Naive thymus-derived CD4-positive, alpha-beta T cell (primary cell): ENCODE results near the gene STX4. TPM values are rescaled to one million over a fixed set of nuclear protein-coding genes. Genes with fewer than 3 reads are reported as not detected.

ENCODE experiments used
- ATAC-seq: fragments of 150-1000 bp; cut with Tn5 transposase; 2 replicates; pipeline ENCODE4 v1.10.0; 2021; ENCODE audit warnings: mild to moderate bottlenecking, moderate library complexity
- CTCF ChIA-PET: fragments of 350-600 bp; sonication (Branson Sonifier 250); formaldehyde crosslinking; loops from one replicate; lab custom pipeline; 2021; ENCODE audit warnings: antibody characterized with exemption; lab: Charles Lee
- POLR2A ChIA-PET: fragments of 350-600 bp; sonication (Branson Sonifier 250); formaldehyde crosslinking; loops from one replicate; lab custom pipeline; 2021; ENCODE audit warnings: antibody characterized with exemption, inconsistent platforms; lab: Charles Lee
- DNase-seq, 9 donors: peaks; one replicate each; pipeline versions ENCODE4 v3.0.0 to v3.0.0-alpha.2; 2020 to 2022; ENCODE audit warnings: mixed read lengths in 1 of 9
- H3K27ac ChIP-seq: one replicate; pipeline ENCODE4 v1.7.0; 2013; ENCODE audit warnings: mild to moderate bottlenecking, low read depth, low read length, moderate library complexity
- H3K27me3 ChIP-seq, 2 donors: one replicate each; pipeline ENCODE4 v1.7.0; 2013; ENCODE audit warnings: low read length in 2 of 2, mild to moderate bottlenecking in 2 of 2, moderate library complexity in 2 of 2; ENCODE audit not compliant: control insufficient read depth in 2 of 2, insufficient read depth in 2 of 2
- H3K36me3 ChIP-seq, 3 experiments: 1 replicate in 2 of 3; 2 replicates in 1 of 3; pipeline ENCODE4 v1.7.0; 2013; ENCODE audit warnings: low read length in 3 of 3, mild to moderate bottlenecking in 3 of 3, moderate library complexity in 1 of 3; ENCODE audit not compliant: insufficient read depth in 3 of 3, control insufficient read depth in 2 of 3
- H3K4me1 ChIP-seq, 2 donors: one replicate each; pipeline ENCODE4 v1.7.0; 2013; ENCODE audit warnings: low read length in 2 of 2, mild to moderate bottlenecking in 2 of 2, moderate library complexity in 1 of 2; ENCODE audit not compliant: control insufficient read depth in 2 of 2, insufficient read depth in 2 of 2
- H3K4me3 ChIP-seq: 2 replicates; pipeline ENCODE4 v1.7.0; 2013; ENCODE audit warnings: mild to moderate bottlenecking, low read length
- H3K9me3 ChIP-seq, 3 experiments: 1 replicate in 2 of 3; 2 replicates in 1 of 3; pipeline ENCODE4 v1.7.0; 2013; ENCODE audit warnings: low read length in 3 of 3; ENCODE audit not compliant: control insufficient read depth in 2 of 3
- H3K27ac Mint-ChIP-seq, 9 donors: one replicate each; pipeline ENCODE4 v1.8.0; 2020 to 2022; ENCODE audit warnings: mixed read lengths in 9 of 9, mild to moderate bottlenecking in 8 of 9, moderate library complexity in 5 of 9, inconsistent platforms in 2 of 9
- H3K27me3 Mint-ChIP-seq, 5 donors: one replicate each; pipeline ENCODE4 v1.8.0; 2021 to 2022; ENCODE audit warnings: mixed read lengths in 5 of 5, mild to moderate bottlenecking in 1 of 5
- H3K36me3 Mint-ChIP-seq, 5 donors: one replicate each; pipeline ENCODE4 v1.8.0; 2020 to 2022; ENCODE audit warnings: mixed read lengths in 5 of 5, mild to moderate bottlenecking in 3 of 5, inconsistent platforms in 1 of 5
- H3K4me1 Mint-ChIP-seq, 7 donors: one replicate each; pipeline ENCODE4 v1.8.0; 2020 to 2022; ENCODE audit warnings: mixed read lengths in 7 of 7, mild to moderate bottlenecking in 3 of 7, inconsistent platforms in 1 of 7
- H3K4me3 Mint-ChIP-seq, 10 donors: one replicate each; pipeline ENCODE4 v1.8.0; 2020 to 2022; ENCODE audit warnings: mild to moderate bottlenecking in 10 of 10, mixed read lengths in 10 of 10, moderate library complexity in 6 of 10, inconsistent platforms in 2 of 10
- H3K9me3 Mint-ChIP-seq, 11 donors: one replicate each; pipeline ENCODE4 v1.8.0; 2020 to 2022; ENCODE audit warnings: mixed read lengths in 11 of 11, mild to moderate bottlenecking in 4 of 11, inconsistent platforms in 1 of 11, moderate library complexity in 1 of 11
- intact Hi-C, 2 donors: fragments of 100-400 bp; cut with micrococcal nuclease; formaldehyde crosslinking; loops; one replicate each; pipeline ENCODE4 v1.15.1; 2023
- polyA plus RNA-seq, 2 donors: library from polyadenylated mRNA; unstranded; fragments of 300-500 nt; fragmentation: Illumina TruSeq; gene quantifications; one replicate each; pipeline ENCODE4 v1.2.3, GENCODE V29; 2021
- total RNA-seq, 6 experiments: library from RNA in 5 of 6; stranded (reverse) in 5 of 6; gene quantifications; 1 replicate in 5 of 6; 2 replicates in 1 of 6; pipeline ENCODE4 v1.2.3 and lab custom pipeline; 2021 to 2026

STX4 gene
- total and polyA plus RNA-seq, 7 experiments from 2014 or later = 23.1 to 114 (median 84.0) TPM

DNA sequence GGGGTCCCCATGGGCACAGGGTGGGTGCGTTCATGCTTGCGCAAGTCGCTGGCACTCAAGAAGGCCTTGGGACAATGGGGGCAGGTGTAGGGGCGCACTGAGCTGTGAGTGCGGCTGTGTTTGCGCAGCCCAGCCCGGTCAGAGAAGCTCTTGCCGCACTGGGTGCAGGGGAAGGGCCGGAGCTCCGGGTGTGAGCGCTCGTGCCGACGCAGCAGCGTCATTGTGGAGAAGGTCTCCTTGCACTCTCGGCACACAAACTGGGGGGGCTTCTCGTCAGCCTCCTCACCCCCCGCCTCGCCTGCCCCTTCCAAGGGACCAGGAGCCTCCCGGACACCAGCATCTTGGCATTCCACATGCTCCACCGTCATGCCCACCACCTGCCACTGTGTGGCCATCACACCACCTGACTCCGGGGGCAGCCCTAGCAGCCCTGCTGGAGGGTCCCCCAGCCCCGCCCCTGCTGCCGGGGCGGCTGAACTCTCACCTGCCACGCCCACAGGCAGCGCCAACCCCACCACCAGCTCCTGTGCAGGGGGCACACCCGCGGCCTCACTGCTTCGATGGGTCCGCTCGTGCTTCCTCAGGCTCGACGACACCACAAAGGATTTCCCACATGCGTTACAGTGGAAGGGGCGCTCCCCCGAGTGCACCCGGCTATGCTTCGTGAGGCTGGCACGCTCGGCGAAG is 27.9 kb downstream of the STX4 start:
- Mint-ChIP-seq H3K9me3 (peaks cover 0 to 1% (median 0%) of the 10 kb centered on the region in 11 donors), H3K36me3 (peaks cover 0 to 21% (median 4%) of the 10 kb centered on the region in 5 donors), H3K4me1 (peaks cover 21 to 44% (median 35%) of the 10 kb centered on the region in 7 donors), H3K27me3 (no peaks in the 10 kb centered on the region), H3K4me3 (no peak overlapping the region), H3K27ac (no peak overlapping the region)
- intact Hi-C loops = no loop called here
- Histone ChIP-seq H3K4me3 (no peak overlapping the region), H3K27ac (no peak overlapping the region), H3K9me3 (no peaks in the 10 kb centered on the region), H3K4me1 (peaks cover 19 to 42% of the 10 kb centered on the region in 2 donors), H3K36me3 (peaks cover 0 to 23% (median 0%) of the 10 kb centered on the region in 3 experiments), H3K27me3 (no peaks in the 10 kb centered on the region)
- CTCF ChIA-PET = no interaction called here
- POLR2A ChIA-PET = interaction anchor here (0.6 kb wide), 1 partner anchor 160 kb away, joined by 5 read pairs; no protein-coding TSS in a partner anchor
- ATAC-seq (no peak), DNase-seq (no peak)

DNA sequence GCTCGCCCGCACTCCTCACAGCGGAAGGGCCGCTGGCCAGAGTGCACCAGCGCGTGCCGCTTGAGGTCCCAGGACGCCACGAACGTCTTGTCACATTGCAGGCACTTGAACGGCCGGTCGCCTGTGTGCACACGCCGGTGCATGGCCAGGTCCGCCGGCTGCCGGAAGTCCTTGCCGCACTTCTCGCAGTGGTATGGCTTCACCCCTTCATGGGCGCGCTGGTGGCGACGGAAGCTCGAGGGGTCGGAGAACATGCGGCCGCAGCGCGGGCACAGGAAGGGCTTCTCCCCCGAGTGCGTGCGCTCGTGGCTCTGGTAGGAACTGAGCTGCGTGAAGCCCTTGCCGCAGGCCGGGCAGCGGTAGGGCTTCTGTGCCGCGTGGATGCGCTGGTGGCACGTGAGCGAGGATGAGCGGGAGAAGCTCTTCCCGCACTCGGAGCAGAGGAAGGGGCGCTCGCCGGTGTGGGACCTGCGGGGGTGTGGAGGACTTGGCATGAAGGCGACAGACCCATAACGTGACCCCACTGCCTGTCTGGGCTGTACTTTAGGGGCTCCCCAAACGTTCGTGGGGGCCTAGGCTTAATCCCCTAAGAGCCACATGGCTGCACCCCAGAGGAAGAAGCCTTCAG is 28.6 kb downstream of the STX4 start:
- H3K4me3 Mint-ChIP-seq = no peak overlapping the region
- H3K27ac ChIP-seq = no peak overlapping the region
- H3K9me3 Mint-ChIP-seq = peaks cover 0 to 1% (median 0%) of the 10 kb centered on the region in 11 donors
- ChIA-PET POLR2A (no interaction called here), CTCF (no interaction called here)
- H3K27me3 ChIP-seq = no peaks in the 10 kb centered on the region
- no peaks in the 10 kb centered on the region for H3K27me3 Mint-ChIP-seq
- no peak overlapping the region for H3K27ac Mint-ChIP-seq
- peaks cover 19 to 44% of the 10 kb centered on the region in 2 donors for H3K4me1 ChIP-seq
- H3K36me3 ChIP-seq = peaks cover 0 to 23% (median 0%) of the 10 kb centered on the region in 3 experiments
- H3K4me1 Mint-ChIP-seq = peaks cover 21 to 49% (median 38%) of the 10 kb centered on the region in 7 donors
- DNase-seq (no peak), ATAC-seq (no peak)
- H3K4me3 ChIP-seq = no peak overlapping the region
- no peaks in the 10 kb centered on the region for H3K9me3 ChIP-seq
- H3K36me3 Mint-ChIP-seq = peaks cover 0 to 21% (median 4%) of the 10 kb centered on the region in 5 donors
- intact Hi-C loops = no loop called here

DNA sequence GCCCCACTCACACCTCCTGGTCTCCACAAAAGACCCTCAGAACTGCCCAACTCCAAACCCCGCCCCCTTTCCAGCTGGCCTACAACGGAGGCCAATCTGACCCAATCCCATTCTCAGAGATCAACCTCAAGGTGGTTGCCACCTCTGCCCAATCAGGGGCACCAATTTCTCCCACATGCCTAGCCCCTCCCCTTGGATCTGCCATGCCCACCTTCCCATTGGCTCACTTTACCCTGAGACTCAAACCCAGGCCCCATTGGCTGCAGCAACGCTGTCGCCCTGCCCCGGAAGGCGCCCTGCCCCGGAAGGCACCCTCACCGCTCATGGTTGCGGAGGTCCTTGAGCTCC is 30.1 kb downstream of the STX4 start:
- Mint-ChIP-seq H3K36me3 (peaks cover 0 to 19% (median 4%) of the 10 kb centered on the region in 5 donors), H3K27me3 (no peaks in the 10 kb centered on the region), H3K4me1 (peaks cover 21 to 53% (median 40%) of the 10 kb centered on the region in 7 donors), H3K27ac (peak overlapping the region in 6 of 9 donors; percentile 43 to 76 (median 52)), H3K9me3 (peaks cover 0 to 1% (median 0%) of the 10 kb centered on the region in 11 donors), H3K4me3 (peak overlapping the region in 8 of 10 donors; percentile 24 to 82 (median 68))
- Histone ChIP-seq H3K36me3 (peaks cover 0 to 23% (median 0%) of the 10 kb centered on the region in 3 experiments), H3K27me3 (no peaks in the 10 kb centered on the region), H3K4me3 (peak overlapping the region; percentile 44), H3K9me3 (no peaks in the 10 kb centered on the region), H3K27ac (no peak overlapping the region), H3K4me1 (peaks cover 19 to 44% of the 10 kb centered on the region in 2 donors)
- no peak for ATAC-seq
- intact Hi-C loops = no loop called here
- ChIA-PET POLR2A (interaction anchor here (0.6 to 1.6 kb wide), 2 partner anchors 10 to 16 kb away, joined by 3 to 8 read pairs; partner anchors contain the start of genes ZNF646 and ZNF668), CTCF (no interaction called here)
- DNase-seq = no peak

DNA sequence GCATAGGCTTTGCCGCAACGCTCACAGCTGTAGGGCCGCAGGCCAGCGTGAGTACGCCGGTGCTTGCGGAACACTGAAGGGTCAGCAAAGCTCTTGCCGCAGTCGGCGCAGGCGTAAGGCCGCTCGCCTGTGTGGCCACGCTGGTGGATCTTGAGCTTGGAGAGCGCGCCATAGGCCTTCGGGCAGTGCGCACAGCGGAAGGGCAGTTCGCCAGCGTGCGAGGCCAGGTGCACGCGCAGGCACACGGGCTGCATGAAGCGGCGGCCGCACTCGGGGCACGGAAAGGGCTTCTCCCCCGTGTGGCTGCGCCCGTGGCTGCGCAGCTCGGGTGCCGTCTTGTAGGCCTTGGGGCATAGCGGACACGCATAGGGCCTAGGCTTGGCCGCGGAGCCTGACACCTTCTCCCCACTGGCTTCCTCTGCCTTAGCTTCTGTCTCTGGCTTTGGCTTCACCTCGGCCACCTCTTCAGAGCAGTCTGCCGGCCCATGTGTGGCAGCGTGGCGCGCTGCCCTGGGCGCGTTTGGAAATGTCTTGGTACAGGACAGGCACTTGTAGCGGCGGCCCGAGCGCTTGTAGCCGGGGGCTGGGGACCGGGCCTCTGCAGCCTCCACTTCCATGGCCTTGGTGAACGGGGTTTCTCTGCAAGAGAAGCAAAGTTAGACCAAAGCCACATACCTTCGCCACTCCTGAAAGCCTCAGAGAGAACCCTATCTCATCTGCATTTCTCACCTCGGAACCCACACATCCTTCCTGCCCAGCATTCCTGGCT is 30.7 kb downstream of the STX4 start:
- Mint-ChIP-seq H3K4me3 (peak overlapping the region; percentile 30 to 82 (median 74)), H3K9me3 (peaks cover 0 to 1% (median 0%) of the 10 kb centered on the region in 11 donors), H3K27me3 (no peaks in the 10 kb centered on the region), H3K27ac (peak overlapping the region; percentile 12 to 83 (median 72)), H3K4me1 (peaks cover 24 to 53% (median 40%) of the 10 kb centered on the region in 7 donors), H3K36me3 (peaks cover 0 to 19% (median 4%) of the 10 kb centered on the region in 5 donors)
- Histone ChIP-seq H3K36me3 (peaks cover 0 to 23% (median 0%) of the 10 kb centered on the region in 3 experiments), H3K27ac (peak overlapping the region; percentile 28), H3K9me3 (no peaks in the 10 kb centered on the region), H3K4me3 (peak overlapping the region; percentile 44), H3K27me3 (no peaks in the 10 kb centered on the region), H3K4me1 (peaks cover 19 to 44% of the 10 kb centered on the region in 2 donors)
- ChIA-PET CTCF (no interaction called here), POLR2A (interaction anchor here (0.6 to 1.6 kb wide), 3 partner anchors 10 to 15 kb away, joined by 3 to 8 read pairs (median 5); partner anchors contain the start of genes ZNF646 and ZNF668)
- DNase-seq (peak in 2 of 9 donors; percentile 7 to 11), ATAC-seq (peak; percentile 75)
- intact Hi-C loops = no loop called here

DNA sequence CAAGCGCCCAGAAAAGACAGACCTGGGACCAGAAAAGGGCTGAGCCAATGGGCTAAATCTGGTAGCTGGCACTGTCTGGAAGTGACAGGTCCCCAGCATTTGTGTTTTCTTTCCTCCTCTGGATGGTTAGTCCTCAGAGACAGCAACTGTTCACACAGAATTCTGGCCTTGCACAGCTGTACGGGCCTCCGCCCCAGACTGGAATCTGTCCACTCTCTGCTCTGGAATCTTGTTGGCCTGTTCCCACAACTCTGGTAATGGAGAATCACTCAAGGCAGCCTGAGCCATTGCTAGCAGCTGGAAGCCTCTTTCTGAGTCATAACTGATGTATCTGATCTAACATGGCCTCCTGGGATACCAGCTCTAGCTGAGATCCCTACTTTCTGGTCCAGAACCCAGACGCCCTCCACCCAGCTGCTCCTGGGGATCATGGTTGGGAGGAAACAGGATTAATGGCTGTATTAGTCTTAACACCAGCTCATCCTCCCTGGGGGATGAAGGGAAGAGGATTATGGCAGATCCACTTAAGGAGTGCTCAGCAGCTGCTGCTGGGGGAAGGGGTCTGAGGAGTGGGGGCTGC is 31.6 kb downstream of the STX4 start:
- Histone ChIP-seq H3K9me3 (no peaks in the 10 kb centered on the region), H3K4me1 (peaks cover 19 to 44% of the 10 kb centered on the region in 2 donors), H3K27me3 (no peaks in the 10 kb centered on the region), H3K36me3 (peaks cover 0 to 23% (median 0%) of the 10 kb centered on the region in 3 experiments), H3K4me3 (peak overlapping the region; percentile 44), H3K27ac (no peak overlapping the region)
- Mint-ChIP-seq H3K4me3 (peak overlapping the region; percentile 30 to 82 (median 74)), H3K4me1 (peaks cover 30 to 58% (median 41%) of the 10 kb centered on the region in 7 donors), H3K36me3 (peaks cover 0 to 19% (median 4%) of the 10 kb centered on the region in 5 donors), H3K27ac (peak overlapping the region in 8 of 9 donors; percentile 12 to 83 (median 70)), H3K27me3 (no peaks in the 10 kb centered on the region), H3K9me3 (peaks cover 0 to 1% (median 0%) of the 10 kb centered on the region in 11 donors)
- CTCF ChIA-PET = interaction anchor here (0.7 kb wide), 1 partner anchor 96 kb away, joined by 3 read pairs; no protein-coding TSS in a partner anchor
- intact Hi-C loops = no loop called here
- POLR2A ChIA-PET = interaction anchor here (1.2 kb wide), 1 partner anchor 9 kb away, joined by 5 read pairs; the partner anchor contains the start of gene ZNF668
- ATAC-seq = no peak
- no peak for DNase-seq
